GM19397 (cell line): ENCODE results near the gene MED22.
"Not testable (repeated sequence)": the region's sequence is repeated elsewhere in the genome, so short reads cannot be mapped to it uniquely, and the experiment has no call there.

Source experiments
- ATAC-seq: cut with Tn5 transposase; IDR thresholded peaks from one replicate; pipeline ENCODE4 v1.9.1; 2021; ENCODE audit warnings: mild to moderate bottlenecking, moderate library complexity; ENCODE audit not compliant: unreplicated experiment

MED22 gene

DNA sequence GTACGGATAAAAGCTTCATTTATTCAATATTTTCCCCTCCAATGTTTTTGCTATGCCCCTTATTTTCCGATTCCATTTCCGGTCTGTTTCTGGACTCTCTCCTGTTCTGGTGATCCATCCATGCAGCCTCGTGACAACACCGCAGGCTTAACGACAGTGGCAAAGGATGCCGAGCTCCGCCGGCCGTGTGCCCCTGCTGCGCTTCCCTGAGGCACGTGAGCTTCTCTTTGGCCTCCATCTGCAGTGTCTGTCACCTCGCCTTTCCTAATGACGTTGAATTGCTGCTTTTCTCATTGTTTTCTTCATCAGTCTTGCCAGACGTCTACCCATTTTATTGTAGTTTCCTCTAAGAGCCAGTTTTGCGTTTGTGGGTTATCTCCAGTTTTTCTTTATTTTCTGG lies 40.6 kb downstream of the MED22 start:
- ATAC-seq, result no peak

DNA sequence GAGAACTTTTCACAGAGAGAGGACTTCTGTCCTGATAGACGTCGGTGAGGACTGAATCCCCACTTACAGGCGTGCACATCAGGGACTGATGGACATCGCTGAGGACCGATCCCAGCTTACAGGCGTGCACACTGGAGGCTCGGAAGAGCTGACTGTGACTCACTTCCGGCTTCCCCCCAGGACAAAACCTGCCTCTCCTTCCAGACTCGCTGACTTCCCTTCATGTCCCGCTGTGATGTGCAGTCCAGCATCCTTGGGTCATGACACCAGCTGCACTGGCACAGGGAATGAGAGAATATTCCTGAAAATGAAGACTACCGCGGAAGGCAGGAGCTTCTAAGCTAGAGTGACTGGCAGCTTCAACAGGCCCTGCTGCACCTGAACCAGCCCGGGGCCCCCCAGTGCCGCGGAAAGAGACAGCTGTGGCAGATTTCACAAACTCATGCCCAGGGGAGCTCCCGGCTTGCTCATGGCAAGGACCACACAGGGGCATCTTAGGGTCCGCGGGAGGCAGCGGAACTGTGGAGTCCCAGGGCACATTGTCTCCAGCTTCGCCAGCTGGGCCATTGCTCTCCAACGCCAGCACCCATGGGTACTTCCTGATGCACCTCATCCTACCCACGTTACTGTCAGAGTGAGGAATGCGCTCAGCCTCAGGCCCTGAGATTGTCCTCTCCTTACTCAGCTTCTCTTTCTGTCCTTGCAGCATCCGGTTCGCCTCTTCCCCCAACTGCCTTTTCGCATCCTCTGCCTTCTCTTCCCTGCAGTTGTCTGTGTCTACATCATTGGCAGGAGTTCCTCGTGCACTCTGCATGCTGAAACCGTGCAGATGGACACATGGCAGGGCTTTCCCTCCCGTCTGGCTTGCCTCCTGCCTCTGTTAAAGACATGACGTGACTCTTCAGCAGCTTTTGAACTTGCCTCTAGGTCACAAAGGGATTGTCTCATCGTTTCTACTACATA lies 41.4 kb downstream of the MED22 start:
- ATAC-seq, result no peak

DNA sequence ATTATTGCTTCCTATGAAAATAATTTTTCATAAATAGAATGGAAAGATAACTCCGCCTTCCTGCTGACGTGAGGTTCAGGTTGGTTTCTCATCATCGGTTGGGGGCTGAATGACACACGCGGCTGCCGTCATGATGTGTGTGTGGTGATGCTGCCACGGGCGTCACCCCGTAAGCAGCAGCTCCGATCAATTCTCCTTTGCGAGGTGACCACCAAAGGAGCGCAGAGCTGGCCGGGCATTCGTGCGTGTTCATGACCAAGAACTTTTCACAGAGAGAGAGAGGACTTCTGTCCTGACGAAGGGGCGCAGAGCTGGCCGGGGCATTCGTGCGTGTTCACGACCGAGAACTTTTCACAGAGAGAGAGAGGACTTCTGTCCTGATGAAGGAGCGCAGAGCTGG lies 42.2 kb downstream of the MED22 start:
- no peak for ATAC-seq

DNA sequence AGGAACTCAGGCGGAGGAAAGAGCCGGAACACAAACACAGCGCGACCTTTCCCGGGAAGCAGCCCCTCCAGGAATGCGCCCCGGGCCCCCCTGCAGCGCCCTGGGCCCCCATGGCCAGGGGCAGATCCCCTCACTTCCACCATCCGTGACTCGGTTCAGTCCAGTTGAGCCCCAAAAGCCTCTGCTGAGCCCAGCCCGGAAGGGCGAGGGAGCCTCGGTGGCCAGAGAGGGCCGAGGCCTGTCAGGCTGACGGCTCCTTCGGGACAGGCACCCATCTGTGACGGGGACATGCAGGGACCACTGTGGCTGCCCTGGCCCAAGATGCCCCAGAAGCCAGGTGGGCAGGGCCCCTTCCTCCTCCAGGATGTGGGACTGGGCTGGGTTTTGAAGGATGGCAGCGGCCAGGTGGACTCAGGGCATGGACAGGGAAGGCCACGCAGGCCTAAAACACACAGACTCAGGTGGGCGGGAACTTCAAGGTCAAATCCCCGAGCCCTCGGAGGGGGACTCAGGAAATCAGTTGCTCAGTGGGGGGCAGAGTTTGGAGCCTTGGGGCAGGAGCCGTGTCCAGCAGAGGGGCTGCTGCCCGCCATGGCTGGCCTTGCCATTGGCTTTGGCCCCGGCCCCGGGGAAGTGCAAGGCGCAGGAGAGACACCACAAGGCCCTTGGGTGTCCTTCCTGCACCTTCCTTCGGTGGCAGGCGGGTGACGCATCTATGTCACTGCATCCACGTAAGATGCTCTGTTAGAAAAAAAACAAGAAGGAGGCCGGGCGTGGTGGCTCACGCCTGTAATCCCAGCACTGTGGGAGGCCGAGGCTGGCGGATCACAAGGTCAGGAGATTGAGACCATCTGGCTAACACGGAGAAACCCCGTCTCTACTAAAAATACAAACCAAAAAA lies 43.2 kb downstream of the MED22 start:
- no peak for ATAC-seq

DNA sequence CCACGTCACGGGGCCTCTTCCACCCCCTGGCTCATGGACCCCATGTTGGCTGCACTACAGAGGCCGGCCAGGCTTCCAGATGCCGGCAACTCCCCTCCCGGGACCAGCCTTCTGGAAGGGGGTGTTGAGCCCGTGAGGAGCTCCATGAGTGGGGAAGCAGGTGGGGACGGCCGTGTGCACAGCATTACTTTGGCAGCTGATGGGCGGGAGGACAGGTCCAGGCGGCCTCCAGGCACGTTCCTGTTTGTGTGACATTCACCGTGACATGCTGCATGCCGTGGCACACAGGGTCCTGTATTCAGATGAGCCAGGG lies 43.8 kb downstream of the MED22 start:
- ATAC-seq, result no peak

DNA sequence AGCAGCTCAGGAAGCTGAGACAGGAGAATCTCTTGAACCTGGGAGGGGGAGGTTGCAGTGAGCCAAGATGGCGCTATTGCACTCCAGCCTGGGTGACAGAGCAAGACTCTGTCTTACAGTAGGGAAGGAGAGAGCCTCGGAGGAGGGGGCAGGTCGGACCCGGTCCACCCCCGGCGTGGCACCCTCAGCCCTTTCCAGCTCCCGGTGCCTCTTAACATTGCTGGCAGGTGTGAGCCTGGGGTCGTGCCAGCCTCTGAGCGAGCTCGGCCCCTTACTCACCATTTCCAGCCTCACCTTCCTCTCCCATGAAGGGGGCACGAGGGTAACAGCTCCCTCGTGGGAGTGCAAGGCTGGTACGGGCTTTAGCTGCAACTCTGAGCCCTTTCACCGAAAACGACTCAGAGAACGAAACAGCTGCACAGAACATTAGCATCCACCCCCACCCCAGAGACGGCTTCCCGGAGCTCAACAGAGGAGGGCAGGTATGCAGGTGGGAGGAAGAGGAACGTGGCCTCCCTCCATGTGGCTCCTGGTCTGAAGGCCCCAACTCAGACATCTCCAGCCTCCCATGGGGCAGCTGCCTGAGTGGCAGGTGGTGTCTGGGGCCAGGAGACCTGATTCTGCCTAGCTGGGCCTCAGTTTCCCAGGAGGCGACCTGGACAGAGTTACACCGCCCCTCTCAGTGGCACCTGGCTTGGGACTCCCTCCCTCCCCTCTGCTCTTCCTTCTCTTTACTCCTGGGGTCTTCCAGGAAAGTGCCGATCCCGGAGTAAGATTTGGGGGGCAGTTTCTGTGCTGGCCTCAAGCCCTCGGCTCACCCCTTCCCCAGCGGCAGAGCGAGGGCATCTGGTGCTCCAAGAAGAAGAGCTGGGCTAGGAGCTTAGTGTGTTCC lies 44.4 kb downstream of the MED22 start:
- ATAC-seq, result no peak

DNA sequence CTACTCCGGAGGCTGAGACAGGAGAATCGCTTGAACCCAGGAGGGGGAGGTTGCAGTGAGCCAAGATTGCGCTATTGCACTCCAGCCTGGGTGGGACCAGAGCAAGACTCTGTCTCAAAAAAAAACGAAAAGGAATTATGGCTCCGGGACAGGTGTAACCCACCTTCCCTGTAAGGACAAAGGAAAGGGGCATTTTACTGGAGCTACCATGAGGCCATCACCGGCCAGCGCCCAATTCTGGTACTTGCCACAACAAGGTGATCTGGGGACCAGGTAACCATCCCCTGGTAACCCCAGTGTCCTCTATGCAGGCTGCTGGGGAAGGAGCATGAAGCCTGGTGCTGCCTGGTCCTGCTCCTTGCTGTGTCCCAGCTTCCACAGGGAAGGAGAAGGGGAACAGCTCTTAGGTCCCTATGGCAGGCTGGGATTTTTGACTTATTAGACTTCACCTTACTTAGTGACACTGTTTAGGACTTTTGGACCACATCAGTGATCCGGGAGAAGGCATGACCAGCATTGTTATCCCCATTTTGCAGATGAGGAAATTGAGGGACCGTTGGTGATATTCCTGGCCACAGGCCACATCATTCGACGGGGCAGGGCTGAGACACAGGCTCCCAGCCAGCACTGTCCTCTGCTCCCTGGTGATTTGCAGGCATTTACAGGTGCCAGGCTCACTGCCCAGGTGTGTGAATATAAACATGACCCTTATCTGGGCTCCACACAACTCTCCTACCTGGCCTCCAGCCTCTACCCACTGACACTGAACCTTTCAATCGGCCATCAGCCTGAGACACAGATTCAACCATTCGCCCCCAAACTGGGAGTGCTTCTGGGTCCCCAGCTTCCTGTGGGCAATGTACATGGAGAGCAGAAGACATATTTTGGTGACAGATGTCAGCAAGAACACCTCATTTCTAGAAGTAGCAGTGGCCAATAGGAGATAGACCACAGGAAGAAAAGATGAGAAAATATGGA lies 46.4 kb downstream of the MED22 start:
- no peak for ATAC-seq

DNA sequence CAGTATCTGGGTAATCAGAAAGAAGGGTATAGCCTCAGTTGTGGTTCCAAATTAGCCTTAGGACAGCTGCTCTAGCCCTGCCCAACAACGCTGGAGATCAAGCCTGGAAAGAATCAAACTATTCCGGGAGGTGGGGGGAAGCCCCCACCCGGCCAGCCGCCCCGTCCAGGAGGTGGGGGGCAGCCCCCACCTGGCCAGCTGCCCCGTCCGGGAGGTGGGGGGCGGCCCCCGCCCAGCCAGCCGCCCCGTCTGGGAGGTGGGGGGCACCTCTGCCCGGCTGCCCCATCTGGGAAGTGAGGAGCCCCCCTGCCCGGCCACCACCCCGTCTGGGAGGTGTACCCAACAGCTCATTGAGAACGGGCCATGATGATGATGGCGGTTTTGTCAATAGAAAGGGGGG lies 47.9 kb downstream of the MED22 start:
- ATAC-seq, result not testable (repeated sequence)

DNA sequence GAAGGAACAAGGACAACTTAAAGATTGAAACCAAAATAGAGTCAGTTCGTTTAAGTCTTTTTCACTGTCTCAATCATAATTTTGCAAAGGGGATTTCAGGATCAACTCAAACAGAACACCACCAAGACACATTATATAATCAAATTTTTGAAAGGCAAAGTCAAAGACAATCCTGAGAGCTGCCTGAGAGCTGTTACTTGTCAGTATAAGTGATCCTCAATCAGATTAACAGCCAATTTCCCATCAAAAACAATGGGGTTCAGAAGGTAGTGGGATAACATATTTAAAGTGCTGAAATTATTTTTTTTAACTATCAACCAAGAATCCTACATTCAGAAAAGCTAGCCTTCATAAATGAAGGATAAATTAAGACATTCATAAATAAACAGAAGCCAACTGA lies 53.7 kb downstream of the MED22 start:
- no peak for ATAC-seq

DNA sequence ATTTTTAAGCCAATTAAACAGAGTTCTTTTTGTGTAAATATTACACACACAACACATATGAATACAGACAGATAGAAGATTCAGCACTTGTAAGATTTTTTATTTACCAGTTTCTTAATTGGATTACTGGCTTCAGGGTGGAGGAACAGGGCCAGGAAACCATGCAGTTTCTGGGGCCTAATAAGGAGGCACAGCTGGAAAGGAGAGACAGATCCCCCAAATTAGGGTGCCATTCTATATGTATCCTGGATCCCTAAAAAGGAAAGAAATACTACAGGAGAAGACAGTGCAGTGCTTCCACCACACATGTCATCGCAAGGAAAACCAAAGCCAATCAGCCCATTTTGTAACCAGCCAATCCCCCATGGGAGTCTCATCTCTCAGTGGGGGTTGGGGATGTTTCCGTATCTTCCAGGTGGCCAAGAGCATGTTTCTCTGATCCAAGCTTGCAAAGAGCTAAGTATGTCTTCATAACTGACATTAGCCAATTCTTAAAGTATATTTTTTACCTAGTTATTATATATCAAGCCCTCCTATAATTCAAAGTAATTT lies 57.1 kb downstream of the MED22 start:
- ATAC-seq, result no peak
